ENCODE results near the gene STX8.
"Not testable (repeated sequence)": the region's sequence is repeated elsewhere in the genome, so short reads cannot be mapped to it uniquely, and the experiment has no call there.

STX8 gene

DNA sequence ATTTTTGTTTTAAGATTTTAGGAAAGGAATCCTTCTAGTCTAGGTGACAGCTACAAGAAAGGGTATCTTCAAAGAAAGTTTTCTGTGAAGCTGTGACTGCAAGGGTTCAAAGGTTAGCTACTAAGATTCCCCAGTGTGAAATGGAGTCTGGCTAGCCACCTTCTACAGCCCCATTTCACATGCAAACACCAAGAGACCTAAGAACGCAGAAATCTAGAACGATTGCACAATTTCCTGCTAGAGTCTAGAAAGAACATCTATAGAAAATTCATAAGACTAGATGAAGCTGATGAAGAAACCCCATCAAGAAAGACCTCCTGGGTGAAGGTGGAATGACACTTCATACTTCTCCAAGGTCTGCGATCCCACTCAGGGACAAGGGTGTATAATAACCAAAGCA, 77.1 kb downstream of the STX8 start:
- FAIRE-seq: no peak

- FAIRE-seq: no peak
Observed at GRCh38 chr17:9488556-9488955, 87.1 kb downstream of the STX8 start.

DNA sequence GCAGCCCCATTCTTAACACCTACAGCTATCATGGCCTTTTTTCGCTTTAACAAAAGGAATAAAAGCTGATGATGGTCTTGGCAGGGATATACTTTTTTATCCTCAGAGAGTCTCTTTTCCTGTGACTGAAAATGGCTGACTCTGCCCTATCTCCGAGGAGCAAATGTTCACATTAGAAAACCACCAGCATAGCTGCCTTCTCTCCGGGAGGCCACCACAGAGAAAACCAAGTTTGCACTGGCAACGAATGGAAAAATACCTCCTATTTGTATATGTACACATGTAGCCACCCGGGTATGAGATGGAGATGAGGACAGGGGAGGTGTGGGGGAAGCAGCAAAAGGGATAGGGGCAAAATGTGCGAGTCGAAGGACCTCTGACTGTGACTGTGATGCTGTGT, 88.2 kb downstream of the STX8 start:
- no peak for FAIRE-seq

DNA sequence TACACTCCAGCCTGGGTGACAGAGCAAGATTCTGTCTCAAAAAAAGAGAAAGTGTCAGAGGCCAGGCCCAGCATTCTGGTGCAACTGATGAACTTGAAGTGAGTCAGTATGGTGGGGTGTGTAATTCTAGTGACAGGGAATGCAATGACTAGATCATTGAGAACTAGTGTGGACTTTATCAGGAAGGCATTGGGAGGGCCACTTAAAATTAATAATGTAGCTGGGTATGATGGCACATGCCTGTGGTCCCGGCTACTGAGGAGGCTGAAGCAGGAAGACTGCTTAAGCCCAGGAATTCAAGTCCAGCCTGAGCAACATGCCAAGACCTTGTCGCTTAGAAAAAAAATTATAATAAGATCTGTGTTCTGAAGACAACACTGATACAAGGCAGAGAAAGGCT, 90.8 kb downstream of the STX8 start:
- FAIRE-seq: no peak

- FAIRE-seq: no peak
Observed at GRCh38 chr17:9479964-9480363, 95.7 kb downstream of the STX8 start.

GRCh38 chr17:9478889-9479288, 96.7 kb downstream of the STX8 start:
- no peak for FAIRE-seq

DNA sequence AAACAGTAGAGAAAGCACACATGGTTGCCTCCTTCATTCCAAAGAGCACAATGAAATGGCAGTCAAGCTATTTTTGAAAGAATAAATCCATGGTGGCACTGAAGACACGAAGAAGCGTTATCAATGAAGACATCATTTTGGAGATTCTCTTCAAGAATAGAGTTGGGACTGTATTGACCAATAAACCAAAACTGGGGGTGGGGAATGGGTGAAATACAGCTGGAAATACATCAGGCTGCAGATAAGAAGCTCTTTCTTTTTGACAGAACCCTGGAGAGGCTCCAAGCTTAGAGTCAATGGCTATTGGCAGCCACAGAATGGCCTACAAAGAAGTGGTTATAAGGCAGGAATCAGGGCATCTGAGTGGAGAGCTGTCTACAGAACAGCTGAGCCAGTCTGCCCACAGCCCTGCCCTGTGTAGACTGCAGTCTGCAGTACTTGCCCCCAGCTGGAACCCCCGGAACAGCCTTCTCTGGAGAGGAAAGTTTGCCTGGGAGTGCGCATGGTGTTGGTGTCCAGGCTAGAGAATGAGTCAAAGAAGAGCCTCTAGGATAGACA, 100.4 kb downstream of the STX8 start:
- FAIRE-seq: no peak

DNA sequence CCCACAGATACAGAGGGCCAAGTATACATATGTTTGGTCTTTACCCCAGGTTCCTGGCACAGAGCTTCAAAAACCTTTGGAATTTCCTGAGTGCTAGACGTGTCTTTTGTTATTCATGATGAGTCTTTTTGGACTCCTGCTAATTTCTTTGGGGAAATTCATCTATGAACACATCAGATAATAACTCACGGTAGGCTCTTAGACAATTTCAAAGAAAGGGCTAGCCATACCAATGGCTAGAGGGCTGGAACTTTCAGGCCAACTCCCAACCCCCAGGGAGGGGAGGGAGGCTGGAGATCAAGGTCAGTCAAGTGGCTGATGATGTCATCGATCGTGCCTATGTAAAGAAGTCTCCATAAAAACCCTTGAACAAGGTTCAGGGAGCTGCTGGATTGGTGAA, 101.9 kb downstream of the STX8 start:
- FAIRE-seq: no peak

GRCh38 chr17:9472541-9472940, 103.1 kb downstream of the STX8 start:
- FAIRE-seq: no peak

GRCh38 chr17:9472094-9472493, 103.5 kb downstream of the STX8 start:
- FAIRE-seq: no peak

DNA sequence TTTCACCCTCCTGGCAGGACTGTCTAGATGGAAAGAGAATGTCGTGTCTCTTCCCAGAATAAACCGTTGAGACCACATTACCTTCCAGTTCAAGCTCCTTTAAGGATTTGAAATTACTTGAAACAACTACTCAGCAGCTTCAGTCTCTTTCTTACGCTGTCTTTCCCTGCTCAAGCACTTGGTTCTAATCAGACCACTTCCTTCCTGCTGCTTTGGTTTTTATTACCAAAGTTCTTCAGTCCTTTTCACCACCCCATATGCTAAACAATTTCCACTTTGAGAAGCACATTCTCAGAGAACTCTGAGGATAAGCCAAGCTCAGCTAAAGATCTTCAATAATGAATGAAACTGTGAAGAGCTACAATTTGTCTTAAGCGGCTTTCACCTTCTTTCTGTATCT, 105.4 kb downstream of the STX8 start:
- FAIRE-seq: no peak

DNA sequence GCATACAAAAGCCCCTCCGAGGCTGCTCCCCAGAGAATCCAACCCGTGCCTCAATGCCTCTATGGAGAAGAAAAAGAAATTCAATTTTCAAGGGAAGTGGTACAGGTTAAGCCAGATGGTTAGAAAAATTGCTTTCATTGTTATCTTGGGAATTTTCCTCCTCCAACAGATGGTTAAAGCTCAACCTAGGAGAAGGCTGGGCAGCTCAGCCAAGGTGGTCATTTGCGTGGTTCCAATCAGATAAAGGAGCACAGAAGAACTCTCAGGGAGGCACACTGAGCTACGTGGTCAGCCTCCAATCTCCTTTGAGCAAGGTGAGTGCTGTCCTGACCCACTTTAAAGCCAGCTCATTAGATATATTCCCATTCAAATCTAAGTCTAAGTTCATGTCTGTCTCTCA, 106.7 kb downstream of the STX8 start:
- FAIRE-seq: no peak

- no peak for FAIRE-seq
Observed at GRCh38 chr17:9468532-9468931, 107.1 kb downstream of the STX8 start.

- FAIRE-seq: no peak
Observed at GRCh38 chr17:9467518-9467917, 108.1 kb downstream of the STX8 start.

DNA sequence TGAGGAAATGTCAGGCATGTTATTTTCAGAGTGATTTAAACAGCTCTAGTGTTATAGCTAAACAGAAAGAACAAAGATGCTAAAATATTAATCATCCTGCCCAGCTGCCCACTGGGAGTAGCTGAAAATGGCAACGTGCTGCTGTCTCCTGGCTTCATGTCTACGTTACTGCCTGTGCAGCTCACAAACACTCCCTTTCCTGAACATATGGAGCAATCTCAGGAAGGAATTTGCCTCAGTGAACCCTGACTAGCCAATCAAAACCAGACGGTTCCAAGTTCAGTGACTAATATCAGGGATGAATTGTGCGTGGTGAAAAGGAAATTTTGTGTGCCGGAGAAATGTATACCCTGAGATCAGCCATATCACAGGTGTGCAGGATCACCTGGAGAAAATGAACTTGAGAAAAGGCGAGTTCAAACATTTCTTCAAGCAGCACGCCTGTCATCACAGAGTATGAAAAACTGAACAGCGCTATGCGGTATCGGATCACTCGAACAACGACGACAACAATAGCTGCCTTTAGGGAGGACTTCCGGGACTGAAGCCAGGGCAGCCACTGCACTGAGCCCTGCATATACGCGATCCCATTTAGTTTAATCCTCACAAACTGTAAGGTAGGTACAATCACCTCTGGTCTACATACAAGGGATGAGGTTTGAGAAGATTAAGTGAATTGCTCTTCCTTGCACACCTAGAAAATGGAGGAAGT, 110.3 kb downstream of the STX8 start:
- FAIRE-seq: no peak

- FAIRE-seq: no peak
Observed at GRCh38 chr17:9457005-9457404, 118.6 kb downstream of the STX8 start.

- FAIRE-seq: no peak
Observed at GRCh38 chr17:9456330-9456729, 119.3 kb downstream of the STX8 start.

DNA sequence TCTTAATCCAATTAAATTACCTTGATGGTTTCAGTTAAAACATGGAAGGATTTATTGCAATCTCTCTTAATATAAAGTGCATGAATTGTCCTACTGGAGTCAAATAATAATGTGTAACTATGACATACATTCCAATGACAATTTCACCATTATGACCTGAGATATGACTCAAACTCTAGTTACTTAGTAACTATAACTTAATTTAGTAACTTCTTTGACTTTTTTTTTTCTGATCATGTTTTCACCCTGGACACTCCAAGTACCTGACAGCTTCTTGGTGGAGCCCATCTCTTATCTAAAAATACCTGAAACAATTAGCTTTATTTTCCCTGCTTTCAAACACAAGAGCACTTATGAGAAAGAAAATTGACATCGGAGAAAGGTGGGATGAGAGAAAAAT, 123.7 kb downstream of the STX8 start:
- FAIRE-seq: no peak

DNA sequence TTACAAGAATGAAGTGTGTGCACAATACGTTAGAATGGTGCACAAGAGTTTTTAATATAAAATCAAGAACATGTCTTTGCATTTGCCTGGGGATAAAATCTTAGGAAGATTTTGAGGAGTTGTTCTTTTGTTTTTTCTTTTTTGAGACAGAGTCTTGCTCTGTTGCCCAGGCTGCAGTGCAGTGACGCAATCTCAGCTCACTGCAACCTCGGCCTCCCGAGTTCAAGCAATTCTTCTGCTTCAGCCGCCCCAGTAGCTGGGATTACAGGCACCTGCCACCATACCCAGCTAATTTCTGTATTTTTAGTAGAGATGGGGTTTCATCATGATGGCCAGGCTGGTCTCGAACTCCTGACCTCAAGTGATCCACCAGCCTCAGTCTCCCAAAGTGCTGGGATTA, 128.3 kb downstream of the STX8 start:
- FAIRE-seq: not testable (repeated sequence)

DNA sequence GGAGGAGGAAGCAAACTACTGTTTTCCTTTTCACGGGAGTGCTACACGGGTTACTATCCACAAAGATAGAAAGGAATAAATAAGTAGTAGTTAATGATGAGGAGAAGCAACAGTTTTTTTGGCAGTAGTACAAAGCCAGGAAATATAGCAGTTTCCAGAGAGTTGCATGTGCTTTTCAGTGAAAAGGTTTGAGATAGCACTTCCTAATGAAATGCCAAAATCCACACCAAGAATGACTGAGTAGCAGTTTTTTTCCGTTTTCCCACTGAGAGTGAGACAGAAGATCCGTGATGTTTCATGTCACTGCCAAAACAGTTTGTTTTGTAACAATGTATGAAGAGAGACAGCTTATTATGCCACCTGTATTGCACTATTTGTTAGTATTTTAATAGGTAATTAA, 129.1 kb downstream of the STX8 start:
- no peak for FAIRE-seq

DNA sequence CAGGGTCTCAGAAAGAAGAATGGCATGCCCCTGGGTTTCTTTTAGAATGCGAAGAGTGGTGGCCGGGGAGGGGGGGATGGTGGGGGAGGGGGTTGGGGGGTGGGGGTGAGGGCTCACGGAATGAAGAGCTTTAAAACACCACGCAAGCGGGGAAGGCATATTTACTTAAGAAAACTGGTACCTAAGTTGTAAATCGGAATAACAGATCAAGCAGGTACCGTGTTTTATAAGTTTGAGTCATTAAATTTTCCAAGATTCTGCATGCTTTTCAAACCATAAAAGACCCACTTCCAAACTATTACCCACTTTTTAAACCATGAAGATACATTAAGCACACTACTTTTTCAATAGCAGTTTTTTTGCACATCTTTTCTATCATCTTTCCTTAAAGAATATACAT, 130.2 kb downstream of the STX8 start:
- no peak for FAIRE-seq

GRCh38 chr17:9444687-9445086, 130.9 kb downstream of the STX8 start:
- FAIRE-seq: no peak

GRCh38 chr17:9443811-9444210, 131.8 kb downstream of the STX8 start:
- no peak for FAIRE-seq

GRCh38 chr17:9439851-9440250, 135.8 kb downstream of the STX8 start:
- no peak for FAIRE-seq

DNA sequence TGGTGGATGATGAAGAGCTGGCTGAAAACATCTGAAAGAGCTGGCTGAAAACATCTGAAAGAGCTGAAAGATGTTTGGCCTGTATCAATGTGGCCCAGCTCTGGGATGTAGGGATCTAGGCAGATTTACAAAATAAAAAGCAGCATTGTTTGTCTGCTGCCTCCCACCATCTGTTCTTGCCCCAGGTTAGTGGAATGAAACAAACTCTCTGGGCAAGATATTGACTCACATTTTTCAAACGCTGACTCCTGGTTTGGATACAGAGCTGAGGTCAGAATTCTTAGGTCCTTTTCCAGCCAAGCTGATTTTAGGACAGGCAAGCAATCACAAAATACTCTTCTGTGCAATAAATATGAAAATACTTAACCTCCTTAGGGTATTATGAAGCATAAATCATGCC, 139.0 kb downstream of the STX8 start:
- no peak for FAIRE-seq
